GM18873 (cell line): Measurements from ENCODE around the gene PSME4.
"Not testable (repeated sequence)": the region's sequence is repeated elsewhere in the genome, so short reads cannot be mapped to it uniquely, and the experiment has no call there.

Experiments
- ATAC-seq: cut with Tn5 transposase; IDR thresholded peaks from one replicate; pipeline ENCODE4 v1.9.1; 2021; ENCODE audit warnings: mild to moderate bottlenecking, moderate library complexity, moderate number of reproducible peaks; ENCODE audit not compliant: unreplicated experiment, low FRiP score

PSME4 gene

GRCh38 chr2:53852532-53852931 lies 118.3 kb downstream of the PSME4 start:
- no peak for ATAC-seq

GRCh38 chr2:53851052-53851757 lies 119.6 kb downstream of the PSME4 start:
- ATAC-seq = not testable (repeated sequence)

GRCh38 chr2:53848062-53848461 lies 122.7 kb downstream of the PSME4 start:
- no peak for ATAC-seq

- no peak for ATAC-seq
These were observed 127.2 kb downstream of the PSME4 start for GRCh38 chr2:53843595-53843994.

GRCh38 chr2:53842891-53843290 lies 127.9 kb downstream of the PSME4 start:
- ATAC-seq = no peak

DNA sequence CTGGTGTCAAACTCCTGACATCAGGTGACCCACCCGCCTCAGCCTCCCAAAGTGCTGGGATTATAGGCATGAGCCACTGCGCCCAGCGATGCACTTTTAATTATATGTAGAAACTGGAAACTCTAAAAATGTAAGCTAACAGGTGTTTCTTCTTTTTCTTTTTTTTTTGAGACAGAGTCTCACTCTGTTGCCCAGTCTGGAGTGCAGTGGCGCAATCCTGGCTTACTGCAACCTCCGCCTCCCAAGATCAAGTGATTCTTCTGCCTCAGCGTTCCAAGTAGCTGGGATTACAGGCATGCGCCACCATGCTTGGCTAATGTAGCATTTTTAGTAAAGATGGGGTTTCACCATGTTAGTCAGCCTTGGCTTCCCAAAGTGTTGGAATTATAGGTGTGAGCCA lies 129.1 kb downstream of the PSME4 start:
- not testable (repeated sequence) for ATAC-seq

- no peak for ATAC-seq
These were observed 130.2 kb downstream of the PSME4 start for GRCh38 chr2:53840580-53840979.

DNA sequence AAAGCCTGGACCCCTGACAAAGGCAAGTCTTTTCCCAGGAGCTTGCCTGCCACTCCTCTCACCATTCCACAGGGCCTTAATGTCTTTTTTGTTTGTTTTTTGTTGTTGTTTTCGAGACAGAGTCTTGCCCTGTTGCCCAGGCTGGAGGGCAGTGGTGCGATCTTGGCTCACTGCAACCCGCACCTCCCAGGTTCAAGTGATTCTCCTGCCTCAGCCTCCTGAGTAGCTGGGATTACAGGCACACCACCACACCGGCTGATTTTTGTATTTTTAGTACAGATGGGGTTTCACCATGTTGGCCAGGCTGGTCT lies 140.9 kb downstream of the PSME4 start:
- not testable (repeated sequence) for ATAC-seq

DNA sequence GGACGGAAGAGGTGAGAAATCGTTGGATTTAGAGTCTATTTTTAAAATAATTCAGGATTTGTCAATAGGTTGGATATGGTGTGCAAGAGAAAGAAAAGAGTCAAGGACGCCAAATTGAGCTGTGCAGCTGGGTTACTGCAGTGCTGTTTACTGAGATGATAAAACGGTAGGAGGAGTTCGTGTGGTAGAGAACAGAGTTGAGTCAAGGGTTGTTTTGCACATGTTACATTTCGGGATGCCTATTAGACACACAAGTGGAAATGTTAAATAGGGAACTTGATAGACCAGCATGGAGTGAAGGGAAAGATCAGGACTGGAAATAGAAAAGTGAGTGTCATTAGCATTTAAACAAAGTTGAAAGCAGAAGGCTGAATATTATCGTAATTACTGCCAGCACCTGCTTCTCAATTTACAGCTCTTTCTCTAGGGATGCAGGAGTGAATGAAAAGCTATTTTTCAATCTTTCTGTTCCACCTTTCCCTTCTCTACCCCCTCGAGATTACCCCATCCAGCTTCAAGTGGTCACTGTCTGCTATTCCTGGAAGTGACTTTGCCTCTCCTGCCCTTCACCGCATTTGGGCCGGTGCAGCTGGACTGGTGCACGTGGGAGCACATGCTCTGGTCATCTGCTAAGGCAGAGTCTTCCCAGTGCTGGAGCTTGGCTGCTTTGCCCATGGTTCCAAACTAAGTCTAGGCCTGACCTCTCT lies 141.4 kb downstream of the PSME4 start:
- ATAC-seq = no peak

DNA sequence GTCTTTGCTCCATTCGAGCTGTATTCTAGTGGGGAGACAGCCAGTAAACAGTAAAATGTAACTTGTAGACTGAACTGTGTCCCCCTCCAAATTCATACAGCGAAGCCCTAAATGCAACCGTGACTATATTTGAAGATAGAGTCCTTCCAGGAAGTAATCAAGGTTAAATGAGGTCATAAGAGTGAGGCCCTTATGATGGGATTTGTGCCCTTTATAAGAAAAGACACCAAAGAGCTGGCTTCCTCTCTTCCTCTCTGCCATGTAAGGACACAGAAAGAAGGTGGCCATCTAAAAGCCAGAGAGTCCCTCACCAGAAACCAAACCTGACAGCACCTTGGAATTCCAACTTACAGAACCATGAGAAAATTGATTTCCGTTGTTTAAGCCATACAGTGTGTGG lies 142.5 kb downstream of the PSME4 start:
- no peak for ATAC-seq

GRCh38 chr2:53827398-53828175 lies 143.2 kb downstream of the PSME4 start:
- ATAC-seq = no peak

- no peak for ATAC-seq
These were observed 144.0 kb downstream of the PSME4 start for GRCh38 chr2:53826587-53827397.

DNA sequence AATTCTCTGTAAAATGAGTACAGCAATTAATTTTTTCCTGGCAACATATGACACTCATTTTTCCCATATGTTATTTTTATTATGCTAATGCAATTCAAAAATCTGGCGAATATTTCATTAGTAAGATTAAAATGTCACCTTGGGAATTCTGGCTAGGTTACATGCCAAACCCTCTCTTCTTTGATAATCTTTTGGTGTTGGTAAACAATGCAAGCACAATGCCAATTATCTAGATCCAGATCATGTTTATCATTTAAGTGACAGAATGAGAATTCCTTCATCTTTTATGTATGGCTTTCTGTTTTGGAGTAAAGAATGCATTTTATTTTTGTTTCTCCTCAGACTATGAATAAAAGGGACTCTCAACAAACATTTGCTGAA lies 144.8 kb downstream of the PSME4 start:
- no peak for ATAC-seq

- not testable (repeated sequence) for ATAC-seq
These were observed 147.2 kb downstream of the PSME4 start for GRCh38 chr2:53823639-53824038.

DNA sequence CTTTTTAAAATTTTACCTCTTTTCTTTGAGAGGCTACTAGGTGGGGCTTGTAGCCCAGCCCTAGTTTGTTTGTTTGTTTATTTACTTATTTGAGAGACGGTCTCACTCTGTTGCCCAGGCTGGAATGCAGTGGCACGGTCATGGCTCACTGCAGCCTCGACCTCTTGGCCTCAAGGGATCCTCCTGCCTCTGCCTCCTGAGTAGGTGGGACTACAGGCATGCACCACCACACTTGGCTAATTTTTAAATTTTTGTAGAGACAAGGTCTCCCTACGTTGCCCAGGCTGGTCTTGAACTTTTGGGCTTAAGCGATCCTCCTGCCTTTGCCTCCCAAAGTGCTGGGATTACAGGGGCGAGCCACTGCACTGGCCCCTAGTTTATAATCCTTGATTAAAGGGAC lies 149.0 kb downstream of the PSME4 start:
- ATAC-seq = no peak

- ATAC-seq = no peak
These were observed 150.1 kb downstream of the PSME4 start for GRCh38 chr2:53820711-53821110.

DNA sequence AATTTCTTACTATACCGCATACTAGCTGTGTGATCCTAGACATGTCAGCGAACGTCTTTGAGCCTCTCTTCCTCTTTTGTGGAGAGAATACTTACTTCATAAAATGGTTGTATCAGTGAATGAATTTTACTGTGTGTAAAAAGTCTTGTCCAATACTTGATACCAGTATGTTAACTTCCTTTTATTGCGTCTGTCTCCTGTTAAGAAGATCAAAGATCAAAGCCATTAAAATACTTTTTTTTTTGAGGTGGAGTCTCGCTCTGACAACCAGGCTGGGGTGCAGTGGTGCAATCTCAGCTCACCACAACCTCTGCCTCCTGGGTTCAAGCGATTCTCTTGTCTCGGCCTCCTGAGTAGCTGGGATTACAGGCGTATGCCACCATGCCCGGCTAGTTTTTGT lies 150.7 kb downstream of the PSME4 start:
- ATAC-seq = no peak

- no peak for ATAC-seq
These were observed 151.2 kb downstream of the PSME4 start for GRCh38 chr2:53819634-53820033.

- no peak for ATAC-seq
These were observed 151.8 kb downstream of the PSME4 start for GRCh38 chr2:53818854-53819435.
